Endodermal cell (in vitro differentiated cells): ENCODE data around the gene KLF6. TPM values are rescaled to one million over a fixed set of nuclear protein-coding genes. Genes with fewer than 3 reads are reported as not detected.

Experiments used
- DNase-seq: peaks from one replicate; pipeline ENCODE4 v3.0.0-alpha.2; 2017
- H3K27ac ChIP-seq: 2 replicates; pipeline ENCODE4 v1.5.1; 2013; ENCODE audit warnings: mild to moderate bottlenecking, low read depth, low read length, moderate library complexity
- H3K27me3 ChIP-seq: 2 replicates; pipeline ENCODE4 v1.6.1; 2013; ENCODE audit warnings: mild to moderate bottlenecking, low read length, moderate library complexity; ENCODE audit not compliant: insufficient read depth, control insufficient read depth, poor library complexity, severe bottlenecking
- H3K36me3 ChIP-seq: 2 replicates; pipeline ENCODE4 v1.7.0; 2013; ENCODE audit warnings: mild to moderate bottlenecking, low read length, moderate library complexity; ENCODE audit not compliant: control insufficient read depth, insufficient read depth
- H3K4me1 ChIP-seq: one replicate; pipeline ENCODE4 v1.7.0; 2013; ENCODE audit warnings: low read length; ENCODE audit not compliant: control insufficient read depth, insufficient read depth
- H3K4me3 ChIP-seq: 2 replicates; pipeline ENCODE4 v1.5.1; 2013; ENCODE audit warnings: mild to moderate bottlenecking, low read length, moderate library complexity
- H3K9ac ChIP-seq: 2 replicates; pipeline ENCODE4 v1.6.1; 2013; ENCODE audit warnings: mild to moderate bottlenecking, low read length, moderate library complexity; ENCODE audit not compliant: poor library complexity, severe bottlenecking; ENCODE audit errors: extremely low read depth
- H3K9me3 ChIP-seq: 2 replicates; pipeline ENCODE4 v1.6.1; 2013; ENCODE audit warnings: mild to moderate bottlenecking, low read length, moderate library complexity; ENCODE audit not compliant: control insufficient read depth
- H3K27ac Mint-ChIP-seq: 2 replicates; pipeline ENCODE4 v1.8.0; 2020; ENCODE audit warnings: mixed read lengths
- H3K27me3 Mint-ChIP-seq: 2 replicates; pipeline ENCODE4 v1.8.0; 2021; ENCODE audit warnings: mild to moderate bottlenecking, mixed read lengths; ENCODE audit not compliant: insufficient read depth
- H3K36me3 Mint-ChIP-seq: 2 replicates; pipeline ENCODE4 v1.8.0; 2020; ENCODE audit warnings: low read depth, mixed read lengths
- H3K4me1 Mint-ChIP-seq: 2 replicates; pipeline ENCODE4 v1.8.0; 2020; ENCODE audit warnings: mixed read lengths
- H3K4me3 Mint-ChIP-seq: 2 replicates; pipeline ENCODE4 v1.8.0; 2020; ENCODE audit warnings: mild to moderate bottlenecking, moderate library complexity, mixed read lengths
- H3K9me3 Mint-ChIP-seq: 2 replicates; pipeline ENCODE4 v1.8.0; 2020; ENCODE audit warnings: mild to moderate bottlenecking, mixed read lengths
- WGBS, 2 experiments: methylation state at CpG; one replicate each; pipeline versions ENCODE4 v1.1.5 to v1.1.7; 2013; ENCODE audit warnings: missing lambda C conversion rate in 2 of 2, mixed read lengths in 1 of 2; ENCODE audit not compliant: insufficient coverage in 1 of 2, insufficient read length in 1 of 2; 5-methylcytosine and 5-hydroxymethylcytosine counted together
- total RNA-seq, 2 donors: library from RNA; stranded (reverse); fragmentation: NEBNext Ultra II Directional in 1 of 2; extraction: Animal tissue kit (Norgen Biotek cat#: 25700) in 1 of 2; gene quantifications; 2 replicates in 1 of 2; 3 replicates in 1 of 2; pipeline ENCODE4 v1.2.1, GENCODE V29; 2021
- TF ChIP-seq, protein P1 (sequence below): fragments of 200-600 bp; sonication (generic); conservative IDR thresholded peaks from 2 replicates; pipeline ENCODE4 v1.5.0; 2021; ENCODE audit warnings: antibody characterized with exemption, mild to moderate bottlenecking

KLF6 gene
- total RNA-seq, 2 donors from 2014 or later = 59.0 to 71.2 TPM

DNA sequence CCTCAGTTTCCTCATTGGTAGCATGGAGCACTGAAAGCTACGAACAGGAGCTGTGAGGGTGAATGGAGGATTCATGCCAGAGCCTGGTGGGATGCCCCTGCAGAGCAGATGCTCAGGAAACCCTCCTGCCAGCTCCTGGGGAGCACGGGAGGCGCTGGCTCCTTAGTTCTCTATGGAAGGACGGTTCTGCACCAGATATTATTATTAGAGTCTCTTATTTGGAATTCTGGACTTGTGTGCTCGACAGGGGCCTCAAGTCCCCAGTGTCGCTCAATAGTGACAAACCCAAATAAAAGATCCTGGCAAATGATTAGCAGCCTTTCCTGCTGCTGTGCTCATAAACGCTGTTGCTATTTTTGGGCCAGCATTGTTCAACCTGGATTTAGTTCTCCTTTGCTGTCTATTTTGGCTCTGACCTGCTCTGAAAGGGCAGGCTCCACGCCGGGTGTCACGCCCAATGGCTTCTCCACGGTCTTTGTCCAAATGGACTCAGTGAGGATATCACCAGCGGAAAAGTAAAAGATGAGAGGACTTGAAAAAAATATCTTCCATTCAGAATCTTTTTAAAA lies 23.0 kb upstream of the KLF6 start:
- H3K9me3 ChIP-seq = no peaks in the 10 kb centered on the region
- Mint-ChIP-seq H3K4me3 (no peak overlapping the region), H3K27ac (peak overlapping the region; percentile 71), H3K36me3 (no peaks in the 10 kb centered on the region), H3K4me1 (peaks cover 60% of the 10 kb centered on the region), H3K9me3 (no peaks in the 10 kb centered on the region), H3K27me3 (no peaks in the 10 kb centered on the region)
- DNase-seq = no peak
- peaks cover 39% of the 10 kb centered on the region for H3K4me1 ChIP-seq
- no peak overlapping the region for H3K27ac ChIP-seq
- H3K36me3 ChIP-seq = no peaks in the 10 kb centered on the region
- H3K4me3 ChIP-seq = no peak overlapping the region
- 84 to 90% methylated on average over 11 to 12 of the region's 12 CpGs for WGBS, 2 experiments
- H3K9ac ChIP-seq = no peak overlapping the region
- TF ChIP-seq, protein P1, sequence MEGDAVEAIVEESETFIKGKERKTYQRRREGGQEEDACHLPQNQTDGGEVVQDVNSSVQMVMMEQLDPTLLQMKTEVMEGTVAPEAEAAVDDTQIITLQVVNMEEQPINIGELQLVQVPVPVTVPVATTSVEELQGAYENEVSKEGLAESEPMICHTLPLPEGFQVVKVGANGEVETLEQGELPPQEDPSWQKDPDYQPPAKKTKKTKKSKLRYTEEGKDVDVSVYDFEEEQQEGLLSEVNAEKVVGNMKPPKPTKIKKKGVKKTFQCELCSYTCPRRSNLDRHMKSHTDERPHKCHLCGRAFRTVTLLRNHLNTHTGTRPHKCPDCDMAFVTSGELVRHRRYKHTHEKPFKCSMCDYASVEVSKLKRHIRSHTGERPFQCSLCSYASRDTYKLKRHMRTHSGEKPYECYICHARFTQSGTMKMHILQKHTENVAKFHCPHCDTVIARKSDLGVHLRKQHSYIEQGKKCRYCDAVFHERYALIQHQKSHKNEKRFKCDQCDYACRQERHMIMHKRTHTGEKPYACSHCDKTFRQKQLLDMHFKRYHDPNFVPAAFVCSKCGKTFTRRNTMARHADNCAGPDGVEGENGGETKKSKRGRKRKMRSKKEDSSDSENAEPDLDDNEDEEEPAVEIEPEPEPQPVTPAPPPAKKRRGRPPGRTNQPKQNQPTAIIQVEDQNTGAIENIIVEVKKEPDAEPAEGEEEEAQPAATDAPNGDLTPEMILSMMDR = no peak
- no peaks in the 10 kb centered on the region for H3K27me3 ChIP-seq

DNA sequence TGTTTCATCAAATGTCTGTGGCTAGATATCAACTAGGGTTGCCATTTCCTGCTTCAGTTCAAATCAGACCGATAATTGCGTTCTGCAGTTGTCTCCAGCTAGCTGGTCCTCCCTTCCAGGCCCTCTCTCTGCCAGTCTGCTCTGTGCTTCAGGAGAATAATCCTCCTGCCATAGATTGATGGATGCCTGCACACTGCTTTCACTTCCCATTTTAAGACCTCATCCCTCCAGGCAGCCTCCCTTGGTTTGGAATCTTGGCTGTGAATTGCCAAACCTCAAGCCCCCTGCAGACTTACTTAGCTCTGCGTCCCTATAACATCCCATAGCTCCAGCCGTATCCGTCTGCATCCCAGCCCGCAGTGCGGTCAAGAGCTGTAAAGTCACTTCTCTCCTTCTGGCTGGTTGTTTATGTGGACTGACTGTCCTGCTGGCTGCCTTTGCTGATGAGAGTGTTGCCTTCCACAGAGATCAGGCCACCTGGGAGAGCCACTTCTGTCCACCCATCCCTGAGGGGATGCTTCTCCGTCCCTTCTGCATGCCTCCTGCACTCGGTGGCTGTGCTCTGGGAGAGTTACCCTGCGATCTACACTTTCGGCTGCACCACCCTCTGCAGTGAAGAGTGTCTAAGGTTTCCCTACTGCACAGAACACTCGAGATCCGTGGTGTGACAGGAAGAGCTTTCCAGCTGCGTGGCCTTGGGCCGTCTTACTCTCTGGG lies 22.4 kb upstream of the KLF6 start:
- Mint-ChIP-seq H3K36me3 (no peaks in the 10 kb centered on the region), H3K9me3 (no peaks in the 10 kb centered on the region), H3K27ac (peak overlapping the region; percentile 50), H3K27me3 (no peaks in the 10 kb centered on the region), H3K4me3 (no peak overlapping the region), H3K4me1 (peaks cover 60% of the 10 kb centered on the region)
- no peaks in the 10 kb centered on the region for H3K27me3 ChIP-seq
- WGBS, 2 experiments = 92 to 93% methylated on average over 8 to 15 of the region's 15 CpGs
- H3K9me3 ChIP-seq = no peaks in the 10 kb centered on the region
- H3K4me3 ChIP-seq = no peak overlapping the region
- TF ChIP-seq, protein P1 = peak; percentile 48
- H3K27ac ChIP-seq = no peak overlapping the region
- no peaks in the 10 kb centered on the region for H3K36me3 ChIP-seq
- H3K4me1 ChIP-seq = peaks cover 39% of the 10 kb centered on the region
- no peak overlapping the region for H3K9ac ChIP-seq
- DNase-seq = no peak

DNA sequence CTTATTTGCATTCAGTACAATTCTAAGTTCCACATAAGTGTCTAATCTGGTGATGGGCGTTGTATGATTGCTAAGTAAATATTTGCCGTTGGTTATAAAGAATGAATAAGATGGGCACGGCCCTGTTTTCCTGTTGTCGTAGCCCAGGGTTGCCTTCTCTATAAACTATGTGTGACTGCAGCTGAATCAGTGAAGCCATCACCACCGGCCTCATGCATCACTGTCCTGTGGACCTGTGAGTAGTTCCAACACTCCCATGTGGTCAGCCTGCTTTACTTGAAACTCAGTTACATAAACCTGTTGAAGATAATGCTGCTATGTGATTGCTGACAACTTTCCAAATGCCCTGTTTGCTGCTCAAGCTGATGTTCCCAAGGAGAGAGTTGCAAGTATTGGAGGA lies 21.6 kb upstream of the KLF6 start:
- Histone ChIP-seq H3K4me1 (peaks cover 39% of the 10 kb centered on the region), H3K4me3 (no peak overlapping the region), H3K27me3 (no peaks in the 10 kb centered on the region), H3K27ac (no peak overlapping the region), H3K9ac (no peak overlapping the region), H3K9me3 (no peaks in the 10 kb centered on the region), H3K36me3 (no peaks in the 10 kb centered on the region)
- Mint-ChIP-seq H3K27ac (peak overlapping the region; percentile 50), H3K27me3 (no peaks in the 10 kb centered on the region), H3K36me3 (no peaks in the 10 kb centered on the region), H3K4me3 (no peak overlapping the region), H3K4me1 (peaks cover 60% of the 10 kb centered on the region), H3K9me3 (no peaks in the 10 kb centered on the region)
- TF ChIP-seq, protein P1 = no peak
- 88 to 91% methylated on average over 4 to 5 of the region's 5 CpGs for WGBS, 2 experiments
- no peak for DNase-seq
